ENCODE data around the gene TRIM6. TPM values are rescaled to one million over a fixed set of nuclear protein-coding genes. Genes with fewer than 3 reads are reported as not detected.
"Not testable (repeated sequence)": the region's sequence is repeated elsewhere in the genome, so short reads cannot be mapped to it uniquely, and the experiment has no call there.

TRIM6 gene
- total and polyA plus RNA-seq, 5 donors from 2014 or later: 0.91 TPM; not detected in 4

- Mint-ChIP-seq H3K27me3 (peaks cover 2% of the 10 kb centered on the region), H3K4me1 (peaks cover 0 to 5% (median 2%) of the 10 kb centered on the region in 4 donors), H3K27ac (no peak overlapping the region), H3K36me3 (no peaks in the 10 kb centered on the region), H3K4me3 (no peak overlapping the region), H3K9me3 (no peaks in the 10 kb centered on the region)
- no peak for ATAC-seq (ENCODE audit: low read depth in 2 of 2)
- Histone ChIP-seq H3K27me3 (ENCODE audit: control insufficient read depth, insufficient read depth, low read length) (no peaks in the 10 kb centered on the region), H3K9me3 (ENCODE audit: control insufficient read depth in 2 of 2, low read length in 2 of 2) (no peaks in the 10 kb centered on the region), H3K4me3 (ENCODE audit: low read depth, low read length) (no peak overlapping the region), H3K4me1 (ENCODE audit: control insufficient read depth, insufficient read depth, low read length, poor library complexity, severe bottlenecking) (peaks cover 1% of the 10 kb centered on the region), H3K27ac (ENCODE audit: insufficient read depth, low read length, poor library complexity, severe bottlenecking) (no peak overlapping the region), H3K36me3 (ENCODE audit: control insufficient read depth, insufficient read depth, low read length) (no peaks in the 10 kb centered on the region)
- DNase-seq: no peak
Observed at GRCh38 chr11:5591613-5592012, 4.8 kb upstream of the TRIM6 start.

- no peaks in the 10 kb centered on the region for H3K36me3 Mint-ChIP-seq
- Histone ChIP-seq H3K27ac (ENCODE audit: insufficient read depth, low read length, poor library complexity, severe bottlenecking) (no peak overlapping the region), H3K4me1 (ENCODE audit: control insufficient read depth, insufficient read depth, low read length, poor library complexity, severe bottlenecking) (peaks cover 6% of the 10 kb centered on the region), H3K27me3 (ENCODE audit: control insufficient read depth, insufficient read depth, low read length) (no peaks in the 10 kb centered on the region), H3K4me3 (ENCODE audit: low read depth, low read length) (no peak overlapping the region), H3K9me3 (ENCODE audit: control insufficient read depth in 2 of 2, low read length in 2 of 2) (no peaks in the 10 kb centered on the region), H3K36me3 (ENCODE audit: control insufficient read depth, insufficient read depth, low read length) (no peaks in the 10 kb centered on the region)
- peaks cover 0 to 8% (median 6%) of the 10 kb centered on the region in 4 donors for H3K4me1 Mint-ChIP-seq
- no peak overlapping the region for H3K4me3 Mint-ChIP-seq
- ATAC-seq (ENCODE audit: low read depth in 2 of 2) (no peak), DNase-seq (no peak)
- H3K27ac Mint-ChIP-seq: no peak overlapping the region
- H3K9me3 Mint-ChIP-seq: no peaks in the 10 kb centered on the region
- H3K27me3 Mint-ChIP-seq: peaks cover 12% of the 10 kb centered on the region
Observed at GRCh38 chr11:5592615-5593014, 3.8 kb upstream of the TRIM6 start.

- H3K27me3 Mint-ChIP-seq: peaks cover 16% of the 10 kb centered on the region
- Histone ChIP-seq H3K4me1 (ENCODE audit: control insufficient read depth, insufficient read depth, low read length, poor library complexity, severe bottlenecking) (peaks cover 6% of the 10 kb centered on the region), H3K4me3 (ENCODE audit: low read depth, low read length) (no peak overlapping the region), H3K27me3 (ENCODE audit: control insufficient read depth, insufficient read depth, low read length) (no peaks in the 10 kb centered on the region), H3K27ac (ENCODE audit: insufficient read depth, low read length, poor library complexity, severe bottlenecking) (no peak overlapping the region), H3K9me3 (ENCODE audit: control insufficient read depth in 2 of 2, low read length in 2 of 2) (no peaks in the 10 kb centered on the region), H3K36me3 (ENCODE audit: control insufficient read depth, insufficient read depth, low read length) (no peaks in the 10 kb centered on the region)
- no peak overlapping the region for H3K27ac Mint-ChIP-seq
- no peaks in the 10 kb centered on the region for H3K36me3 Mint-ChIP-seq
- DNase-seq: no peak
- H3K9me3 Mint-ChIP-seq: no peaks in the 10 kb centered on the region
- ATAC-seq (ENCODE audit: low read depth in 2 of 2): no peak
- peaks cover 0 to 8% (median 6%) of the 10 kb centered on the region in 4 donors for H3K4me1 Mint-ChIP-seq
- H3K4me3 Mint-ChIP-seq: no peak overlapping the region
Observed at GRCh38 chr11:5593146-5593545, 3.3 kb upstream of the TRIM6 start.

- Mint-ChIP-seq H3K4me1 (peaks cover 0 to 8% (median 6%) of the 10 kb centered on the region in 4 donors), H3K9me3 (no peaks in the 10 kb centered on the region), H3K27ac (no peak overlapping the region), H3K27me3 (peaks cover 23% of the 10 kb centered on the region), H3K4me3 (no peak overlapping the region), H3K36me3 (no peaks in the 10 kb centered on the region)
- DNase-seq (no peak), ATAC-seq (ENCODE audit: low read depth in 2 of 2) (no peak)
- Histone ChIP-seq H3K27me3 (ENCODE audit: control insufficient read depth, insufficient read depth, low read length) (no peaks in the 10 kb centered on the region), H3K4me3 (ENCODE audit: low read depth, low read length) (no peak overlapping the region), H3K4me1 (ENCODE audit: control insufficient read depth, insufficient read depth, low read length, poor library complexity, severe bottlenecking) (peaks cover 6% of the 10 kb centered on the region), H3K36me3 (ENCODE audit: control insufficient read depth, insufficient read depth, low read length) (no peaks in the 10 kb centered on the region), H3K27ac (ENCODE audit: insufficient read depth, low read length, poor library complexity, severe bottlenecking) (no peak overlapping the region), H3K9me3 (ENCODE audit: control insufficient read depth in 2 of 2, low read length in 2 of 2) (no peaks in the 10 kb centered on the region)
Observed at GRCh38 chr11:5597953-5598352, 1.5 kb downstream of the TRIM6 start.

GRCh38 chr11:5600374-5600851 lies 4.0 kb downstream of the TRIM6 start:
- Histone ChIP-seq H3K9me3 (ENCODE audit: control insufficient read depth in 2 of 2, low read length in 2 of 2) (no peaks in the 10 kb centered on the region), H3K27me3 (ENCODE audit: control insufficient read depth, insufficient read depth, low read length) (no peaks in the 10 kb centered on the region), H3K36me3 (ENCODE audit: control insufficient read depth, insufficient read depth, low read length) (no peaks in the 10 kb centered on the region), H3K4me1 (ENCODE audit: control insufficient read depth, insufficient read depth, low read length, poor library complexity, severe bottlenecking) (peaks cover 6% of the 10 kb centered on the region), H3K27ac (ENCODE audit: insufficient read depth, low read length, poor library complexity, severe bottlenecking) (no peak overlapping the region), H3K4me3 (ENCODE audit: low read depth, low read length) (no peak overlapping the region)
- Mint-ChIP-seq H3K36me3 (no peaks in the 10 kb centered on the region), H3K4me3 (no peak overlapping the region), H3K9me3 (no peaks in the 10 kb centered on the region), H3K4me1 (peaks cover 0 to 7% (median 5%) of the 10 kb centered on the region in 4 donors), H3K27ac (no peak overlapping the region), H3K27me3 (peaks cover 23% of the 10 kb centered on the region)
- DNase-seq (peak; percentile 26 to 80 (median 57)), ATAC-seq (ENCODE audit: low read depth in 2 of 2) (peak; percentile 90 to 92)

GRCh38 chr11:5602791-5603190 lies 6.4 kb downstream of the TRIM6 start:
- not testable (repeated sequence) for H3K4me3 Mint-ChIP-seq; H3K36me3 ChIP-seq (ENCODE audit: control insufficient read depth, insufficient read depth, low read length)

GRCh38 chr11:5603326-5603725 lies 6.9 kb downstream of the TRIM6 start:
- no peak overlapping the region for H3K27ac Mint-ChIP-seq
- peaks cover 6% of the 10 kb centered on the region for H3K27me3 Mint-ChIP-seq
- H3K9me3 ChIP-seq (ENCODE audit: control insufficient read depth in 2 of 2, low read length in 2 of 2): no peaks in the 10 kb centered on the region
- H3K4me1 ChIP-seq (ENCODE audit: control insufficient read depth, insufficient read depth, low read length, poor library complexity, severe bottlenecking): no peaks in the 10 kb centered on the region
- no peaks in the 10 kb centered on the region for H3K36me3 ChIP-seq (ENCODE audit: control insufficient read depth, insufficient read depth, low read length)
- no peak overlapping the region for H3K4me3 ChIP-seq (ENCODE audit: low read depth, low read length)
- no peak for ATAC-seq (ENCODE audit: low read depth in 2 of 2)
- no peak overlapping the region for H3K4me3 Mint-ChIP-seq
- H3K27me3 ChIP-seq (ENCODE audit: control insufficient read depth, insufficient read depth, low read length): no peaks in the 10 kb centered on the region
- H3K36me3 Mint-ChIP-seq: no peaks in the 10 kb centered on the region
- DNase-seq: no peak
- H3K27ac ChIP-seq (ENCODE audit: insufficient read depth, low read length, poor library complexity, severe bottlenecking): no peak overlapping the region
- no peaks in the 10 kb centered on the region for H3K4me1 Mint-ChIP-seq
- no peaks in the 10 kb centered on the region for H3K9me3 Mint-ChIP-seq

More at GRCh38 chr11:5602791-5603190, 6.4 kb downstream of the TRIM6 start:
- not testable (repeated sequence) for H3K9me3 Mint-ChIP-seq; H3K4me3 ChIP-seq (ENCODE audit: low read depth, low read length); DNase-seq; H3K9me3 ChIP-seq (ENCODE audit: control insufficient read depth in 2 of 2, low read length in 2 of 2); H3K4me1 ChIP-seq (ENCODE audit: control insufficient read depth, insufficient read depth, low read length, poor library complexity, severe bottlenecking); H3K27ac ChIP-seq (ENCODE audit: insufficient read depth, low read length, poor library complexity, severe bottlenecking); H3K4me1 Mint-ChIP-seq; H3K27ac Mint-ChIP-seq; ATAC-seq (ENCODE audit: low read depth in 2 of 2); H3K27me3 ChIP-seq (ENCODE audit: control insufficient read depth, insufficient read depth, low read length); H3K36me3 Mint-ChIP-seq
- H3K27me3 Mint-ChIP-seq: peaks cover 10% of the 10 kb centered on the region

- no peaks in the 10 kb centered on the region for H3K9me3 Mint-ChIP-seq
- no peak overlapping the region for H3K27ac Mint-ChIP-seq
- peaks cover under 1% of the 10 kb centered on the region for H3K27me3 Mint-ChIP-seq
Observed at GRCh38 chr11:5604896-5605295, 8.5 kb downstream of the TRIM6 start.

More at GRCh38 chr11:5604896-5605295, 8.5 kb downstream of the TRIM6 start:
- H3K4me1 Mint-ChIP-seq: no peaks in the 10 kb centered on the region
- DNase-seq: no peak
- no peak overlapping the region for H3K4me3 Mint-ChIP-seq
- Histone ChIP-seq H3K36me3 (ENCODE audit: control insufficient read depth, insufficient read depth, low read length) (no peaks in the 10 kb centered on the region), H3K9me3 (ENCODE audit: control insufficient read depth in 2 of 2, low read length in 2 of 2) (no peaks in the 10 kb centered on the region), H3K4me1 (ENCODE audit: control insufficient read depth, insufficient read depth, low read length, poor library complexity, severe bottlenecking) (no peaks in the 10 kb centered on the region), H3K27me3 (ENCODE audit: control insufficient read depth, insufficient read depth, low read length) (no peaks in the 10 kb centered on the region), H3K27ac (ENCODE audit: insufficient read depth, low read length, poor library complexity, severe bottlenecking) (no peak overlapping the region), H3K4me3 (ENCODE audit: low read depth, low read length) (no peak overlapping the region)
- ATAC-seq (ENCODE audit: low read depth in 2 of 2): no peak
- H3K36me3 Mint-ChIP-seq: no peaks in the 10 kb centered on the region
